HUES48 (cell line): Measurements from ENCODE around the gene PACSIN1.

ENCODE experiments used
- H3K27ac ChIP-seq: one replicate; pipeline ENCODE4 v1.7.0; 2013; ENCODE audit warnings: low read depth, low read length, inconsistent platforms
- H3K27me3 ChIP-seq: 2 replicates; pipeline ENCODE4 v1.6.1; 2013; ENCODE audit warnings: mild to moderate bottlenecking, low read length; ENCODE audit not compliant: control insufficient read depth, insufficient read depth
- H3K36me3 ChIP-seq: 2 replicates; pipeline ENCODE4 v1.6.1; 2013; ENCODE audit warnings: low read length; ENCODE audit not compliant: control insufficient read depth, insufficient read depth
- H3K4me1 ChIP-seq: 2 replicates; pipeline ENCODE4 v1.6.1; 2013; ENCODE audit warnings: mild to moderate bottlenecking, low read length; ENCODE audit not compliant: control insufficient read depth, insufficient read depth
- H3K4me3 ChIP-seq: 2 replicates; pipeline ENCODE4 v1.5.1; 2013; ENCODE audit warnings: mild to moderate bottlenecking, low read depth, low read length
- H3K9ac ChIP-seq: 2 replicates; pipeline ENCODE4 v1.6.1; 2013; ENCODE audit warnings: mild to moderate bottlenecking, low read depth, low read length, moderate library complexity
- H3K9me3 ChIP-seq: 2 replicates; pipeline ENCODE4 v1.6.1; 2013; ENCODE audit warnings: low read length; ENCODE audit not compliant: control insufficient read depth, insufficient read depth

Gene PACSIN1

GRCh38 chr6:34459899-34460593 is 5.8 kb upstream of the PACSIN1 start:
- Histone ChIP-seq H3K9me3 (no peaks in the 10 kb centered on the region), H3K36me3 (no peaks in the 10 kb centered on the region), H3K27ac (no peak overlapping the region), H3K4me3 (no peak overlapping the region), H3K9ac (no peak overlapping the region), H3K4me1 (peaks cover 5% of the 10 kb centered on the region; the same call in 1 of the 2 replicates), H3K27me3 (0 out of 2 replicates have a peak, but pooled peaks cover 1% of the 10 kb centered on the region)

GRCh38 chr6:34460796-34461507 is 4.9 kb upstream of the PACSIN1 start:
- Histone ChIP-seq H3K4me1 (peaks cover 8% of the 10 kb centered on the region; the same call in 1 of the 2 replicates), H3K27me3 (0 out of 2 replicates have a peak, but pooled peaks cover 4% of the 10 kb centered on the region), H3K4me3 (no peak overlapping the region), H3K27ac (no peak overlapping the region), H3K36me3 (no peaks in the 10 kb centered on the region), H3K9ac (no peak overlapping the region), H3K9me3 (no peaks in the 10 kb centered on the region)

GRCh38 chr6:34462010-34462409 is 3.9 kb upstream of the PACSIN1 start:
- peaks cover 7% of the 10 kb centered on the region; the same call in 1 of the 2 replicates for H3K27me3 ChIP-seq
- H3K27ac ChIP-seq = no peak overlapping the region
- H3K9ac ChIP-seq = no peak overlapping the region
- peaks cover 8% of the 10 kb centered on the region; the same call in 1 of the 2 replicates for H3K4me1 ChIP-seq
- no peaks in the 10 kb centered on the region for H3K9me3 ChIP-seq
- no peak overlapping the region for H3K4me3 ChIP-seq
- H3K36me3 ChIP-seq = no peaks in the 10 kb centered on the region

GRCh38 chr6:34462551-34462971 is 3.3 kb upstream of the PACSIN1 start:
- Histone ChIP-seq H3K27ac (no peak overlapping the region), H3K36me3 (no peaks in the 10 kb centered on the region), H3K4me1 (peaks cover 8% of the 10 kb centered on the region; the same call in 1 of the 2 replicates), H3K27me3 (peaks cover 7% of the 10 kb centered on the region; the same call in 1 of the 2 replicates), H3K4me3 (no peak overlapping the region), H3K9me3 (no peaks in the 10 kb centered on the region), H3K9ac (no peak overlapping the region)

GRCh38 chr6:34463299-34463698 is 2.6 kb upstream of the PACSIN1 start:
- Histone ChIP-seq H3K4me3 (no peak overlapping the region), H3K27me3 (peaks cover 7% of the 10 kb centered on the region; the same call in 1 of the 2 replicates), H3K27ac (no peak overlapping the region), H3K9me3 (no peaks in the 10 kb centered on the region), H3K9ac (no peak overlapping the region), H3K36me3 (no peaks in the 10 kb centered on the region), H3K4me1 (peaks cover 8% of the 10 kb centered on the region; the same call in 1 of the 2 replicates)

- Histone ChIP-seq H3K4me1 (peaks cover 8% of the 10 kb centered on the region; the same call in 1 of the 2 replicates), H3K27ac (no peak overlapping the region), H3K9me3 (no peaks in the 10 kb centered on the region), H3K4me3 (no peak overlapping the region), H3K27me3 (peaks cover 7% of the 10 kb centered on the region; the same call in 1 of the 2 replicates), H3K36me3 (no peaks in the 10 kb centered on the region), H3K9ac (no peak overlapping the region)
Measured at GRCh38 chr6:34463849-34464248, 2.0 kb upstream of the PACSIN1 start.

GRCh38 chr6:34466242-34467185 is 638 bp downstream of the PACSIN1 start:
- Histone ChIP-seq H3K27ac (no peak overlapping the region), H3K4me1 (peaks cover 3% of the 10 kb centered on the region; the same call in 1 of the 2 replicates), H3K4me3 (peak overlapping the region; percentile 66), H3K27me3 (peaks cover 7% of the 10 kb centered on the region; the same call in 1 of the 2 replicates), H3K9me3 (no peaks in the 10 kb centered on the region), H3K36me3 (no peaks in the 10 kb centered on the region), H3K9ac (no peak overlapping the region)

- Histone ChIP-seq H3K4me3 (no peak overlapping the region), H3K9ac (no peak overlapping the region), H3K27me3 (peaks cover 7% of the 10 kb centered on the region; the same call in 1 of the 2 replicates), H3K9me3 (no peaks in the 10 kb centered on the region), H3K27ac (no peak overlapping the region), H3K36me3 (no peaks in the 10 kb centered on the region), H3K4me1 (peaks cover 3% of the 10 kb centered on the region; the same call in 1 of the 2 replicates)
Measured at GRCh38 chr6:34468378-34468892, 2.6 kb downstream of the PACSIN1 start.

- Histone ChIP-seq H3K9ac (no peak overlapping the region), H3K27ac (no peak overlapping the region), H3K4me1 (peaks cover 3% of the 10 kb centered on the region; the same call in 1 of the 2 replicates), H3K9me3 (no peaks in the 10 kb centered on the region), H3K36me3 (no peaks in the 10 kb centered on the region), H3K27me3 (peaks cover 7% of the 10 kb centered on the region; the same call in 1 of the 2 replicates), H3K4me3 (no peak overlapping the region)
Measured at GRCh38 chr6:34469499-34469898, 3.6 kb downstream of the PACSIN1 start.

GRCh38 chr6:34472425-34472824 is 6.5 kb downstream of the PACSIN1 start:
- Histone ChIP-seq H3K36me3 (no peaks in the 10 kb centered on the region), H3K27me3 (no peaks in the 10 kb centered on the region), H3K27ac (no peak overlapping the region), H3K4me1 (peaks cover 9% of the 10 kb centered on the region), H3K4me3 (no peak overlapping the region), H3K9me3 (no peaks in the 10 kb centered on the region), H3K9ac (no peak overlapping the region)
